ENCODE data around the gene DGKI. TPM values are rescaled to one million over a fixed set of nuclear protein-coding genes. Genes with fewer than 3 reads are reported as not detected.
A peak's percentile ranks its signal among the peaks of the same experiment; 100 is the strongest.

DGKI gene
- total and polyA plus RNA-seq, 2 of the 4 experiments (the other 2 are of a cell fraction): 3.9 to 15.8 TPM

DNA sequence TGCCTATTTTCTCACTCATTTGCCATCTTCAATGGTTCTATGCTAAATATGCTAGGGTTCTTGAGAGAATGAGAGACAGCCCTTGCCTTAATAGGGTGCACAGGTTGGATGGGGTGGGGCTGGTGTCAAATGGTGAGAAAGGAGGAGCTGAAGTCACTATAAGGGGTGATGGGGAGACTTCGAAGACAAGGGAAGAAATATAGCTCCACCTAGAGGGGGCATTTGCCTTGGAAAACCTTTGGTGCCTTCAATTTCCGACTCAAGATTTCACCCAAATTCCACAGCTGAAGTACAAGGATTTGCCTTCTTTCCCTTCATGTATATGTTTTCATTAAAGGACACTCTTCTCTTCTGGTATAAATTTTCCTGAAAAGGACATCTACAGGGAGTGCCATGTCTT lies 508.9 kb downstream of the DGKI start:
- CTCF ChIA-PET: interaction anchor here (0.5 to 0.7 kb wide), 3 partner anchors 34 to 653 kb away, joined by 3 to 6 read pairs (median 4); no protein-coding TSS in a partner anchor

More for the DNA sequence above, 508.9 kb downstream of the DGKI start:
- H4K91ac ChIP-seq (ENCODE audit: insufficient read depth, low read depth, low read length): no peak overlapping the region
- H3K4me1 ChIP-seq (ENCODE audit: control insufficient read depth, insufficient read depth, low read length): no peaks in the 10 kb centered on the region; the same call in 1 of the 2 replicates
- no peak overlapping the region for H4K8ac ChIP-seq (ENCODE audit: low read depth in 2 of 2, low read length in 2 of 2)
- H3K4me2 ChIP-seq (ENCODE audit: low read depth, low read length): no peak overlapping the region
- H3K56ac ChIP-seq (ENCODE audit: extremely low read depth, insufficient read depth, low read length): no peak overlapping the region
- no CpG with 5 or more reads among the region's 2 CpGs for WGBS, 2 experiments (ENCODE audit: extremely low coverage in 2 of 2, insufficient read length in 1 of 2)
- H3K23ac ChIP-seq (ENCODE audit: low read depth, low read length): peak overlapping the region; percentile 57; the same call in 1 of the 2 replicates
- DNase-seq (no peak), ATAC-seq (ENCODE audit: low read depth) (no peak)
- H3K4ac ChIP-seq (ENCODE audit: low read depth, low read length): no peak overlapping the region
- BruUV-seq (replicated peaks): no TSS peak
- dilution Hi-C loops (cut with HindIII; ENCODE audit: low sequenced_read_pairs, unreplicated experiment) (no loop called here), intact Hi-C loops (cut with micrococcal nuclease) (no loop called here), in situ Hi-C loops (cut with MboI; ENCODE audit: low sequenced_read_pairs) (no loop called here)
- H2BK20ac ChIP-seq (ENCODE audit: low read depth, low read length): no peak overlapping the region; the same call in 1 of the 2 replicates
- peaks cover 4% of the 10 kb centered on the region; the same call in 1 of the 2 replicates for H3K9me1 ChIP-seq (ENCODE audit: insufficient read depth, low read length)
- POLR2A ChIA-PET (ENCODE audit: unreplicated experiment): no interaction called here
- no peaks in the 10 kb centered on the region for H4K20me1 ChIP-seq (ENCODE audit: insufficient read depth, low read length)
- no peak overlapping the region for H3K14ac ChIP-seq (replicated peaks; ENCODE audit: low read depth, low read length)
- no peaks in the 10 kb centered on the region for H3K9me3 ChIP-seq (ENCODE audit: control insufficient read depth, insufficient read depth, low read length)
- H3K79me1 ChIP-seq (ENCODE audit: low read depth in 1 of 2, low read length in 2 of 2): peaks cover 18 to 46% of the 10 kb centered on the region in 2 experiments
- H3K4me3 ChIP-seq (ENCODE audit: insufficient read depth, low read depth, low read length): no peak overlapping the region
- no peak overlapping the region for H3K18ac ChIP-seq (ENCODE audit: low read depth, low read length)
- no peaks in the 10 kb centered on the region for H3K27me3 ChIP-seq (ENCODE audit: control insufficient read depth, insufficient read depth, low read length)
- no peak overlapping the region for H2BK120ac ChIP-seq (ENCODE audit: low read depth, low read length)
- H2AK5ac ChIP-seq (ENCODE audit: low read depth, low read length): no peak overlapping the region
- no peak overlapping the region for H2AFZ ChIP-seq (replicated peaks; ENCODE audit: low read length, poor library complexity)
- H2AK9ac ChIP-seq (replicated peaks; ENCODE audit: low read depth, low read length, poor library complexity): no peak overlapping the region
- no peak overlapping the region for H2BK5ac ChIP-seq (ENCODE audit: low read depth, low read length, poor library complexity, severe bottlenecking)
- H2BK15ac ChIP-seq (ENCODE audit: low read depth, low read length): no peak overlapping the region
- no peak overlapping the region for H3K27ac ChIP-seq (ENCODE audit: insufficient read depth, low read length)
- no peak overlapping the region for H4K5ac ChIP-seq (ENCODE audit: low read depth, low read length)
- 0 out of 2 replicates have a peak, but pooled peaks cover 4% of the 10 kb centered on the region for H3K36me3 ChIP-seq (ENCODE audit: control insufficient read depth, insufficient read depth, low read length)
- TF ChIP-seq CTCF (conservative IDR thresholded peaks at IDR 0.05; ENCODE audit: low read depth, low read length): 0 out of 2 replicates have a peak, but pooled peaks have one; percentile 19
- TF ChIP-seq SMC3 (IDR thresholded peaks at IDR 0.05; ENCODE audit: low read depth, low read length): no peak
- peak; percentile 21; the same call in 1 of the 2 replicates for TF ChIP-seq RAD21 (IDR thresholded peaks at IDR 0.05; ENCODE audit: low read length)
- H3K9ac ChIP-seq (ENCODE audit: low read depth, low read length): no peak overlapping the region
